Kidney (tissue), 14 donors: ENCODE data around the gene C6. TPM values are rescaled to one million over a fixed set of nuclear protein-coding genes. Genes with fewer than 3 reads are reported as not detected.
"Not testable (repeated sequence)": the region's sequence is repeated elsewhere in the genome, so short reads cannot be mapped to it uniquely, and the experiment has no call there.

Experiments
- DNase-seq, 5 donors: peaks; one replicate each; pipeline ENCODE4 v3.0.0-alpha.2; 2013 to 2020
- FAIRE-seq: peaks from 2 replicates; lab custom pipeline; 2012; peaks lifted over from hg19 to GRCh38; lab: Jason Lieb, UNC
- H3K27ac ChIP-seq, 2 donors: one replicate each; pipeline ENCODE4 v1.7.0; 2013; ENCODE audit warnings: low read depth in 2 of 2, low read length in 2 of 2, inconsistent platforms in 1 of 2
- H3K27me3 ChIP-seq: one replicate; pipeline ENCODE4 v1.7.1; 2013; ENCODE audit warnings: low read length, inconsistent platforms; ENCODE audit not compliant: control insufficient read depth, insufficient read depth
- H3K36me3 ChIP-seq, 3 donors: one replicate each; pipeline versions ENCODE4 v1.7.0 to v1.7.1; 2013; ENCODE audit warnings: low read length in 3 of 3, control low read depth in 1 of 3, inconsistent platforms in 1 of 3; ENCODE audit not compliant: insufficient read depth in 3 of 3, control insufficient read depth in 2 of 3
- H3K4me1 ChIP-seq, 3 donors: one replicate each; pipeline versions ENCODE4 v1.7.0 to v1.7.1; 2013; ENCODE audit warnings: low read length in 3 of 3, inconsistent platforms in 1 of 3, low read depth in 1 of 3; ENCODE audit not compliant: control insufficient read depth in 2 of 3, insufficient read depth in 2 of 3
- H3K4me3 ChIP-seq, 3 donors: one replicate each; pipeline versions ENCODE4 v1.7.0 to v1.8.1; 2013; ENCODE audit warnings: low read length in 3 of 3, control low read depth in 1 of 3, inconsistent platforms in 1 of 3
- H3K9ac ChIP-seq, 3 donors: one replicate each; pipeline versions ENCODE4 v1.7.0 to v1.7.1; 2013; ENCODE audit warnings: low read length in 3 of 3, control low read depth in 1 of 3, inconsistent platforms in 1 of 3
- H3K9me3 ChIP-seq, 3 donors: one replicate each; pipeline versions ENCODE4 v1.7.0 to v1.7.1; 2013; ENCODE audit warnings: low read length in 3 of 3, control low read depth in 1 of 3, inconsistent platforms in 1 of 3; ENCODE audit not compliant: control insufficient read depth in 2 of 3, insufficient read depth in 1 of 3
- CTCF ChIP-seq: IDR thresholded peaks from 3 replicates; pipeline ENCODE4 v1.5.1; 2012; ENCODE audit warnings: mild to moderate bottlenecking, moderate library complexity, borderline replicate concordance; ENCODE audit not compliant: insufficient read depth; ENCODE audit errors: extremely low read depth
- intact Hi-C: fragments of 100-400 bp; cut with DNase I; formaldehyde crosslinking; loops from one replicate; pipeline ENCODE4 v1.11.1; 2022
- polyA plus RNA-seq: library from polyadenylated mRNA; stranded (reverse); fragments of 350-450 nt; fragmentation: Illumina TruSeq; extraction: RNeasy Lipid Tissue Mini Kit (QIAGEN cat#74804); gene quantifications from one replicate; pipeline ENCODE4 v1.2.3, GENCODE V29; 2014; ENCODE audit warnings: low read depth, low replicate concordance; ENCODE audit not compliant: insufficient read depth
- total RNA-seq: library from RNA; stranded (reverse); fragmentation: NEBNext Ultra II Directional; extraction: Animal tissue kit (Norgen Biotek cat#: 25700); gene quantifications from one replicate; pipeline ENCODE4 v1.2.1, GENCODE V29; 2021
- donor health status: control.
- donor health status: control.
- donor health status: control.
- donor health status: control.
- donor health status: control.
- donor health status: DM: yes; HTN: yes; CAD: no.
- donor health status: Normal renal cell carcinoma (clear cell type).

Gene C6
- total and polyA plus RNA-seq, 2 donors from 2014 or later: 5.2 to 46.2 TPM

- no peak for TF ChIP-seq CTCF
- DNase-seq: no peak
- FAIRE-seq: no peak
- Histone ChIP-seq H3K36me3 (no peaks in the 10 kb centered on the region), H3K27ac (no peak overlapping the region), H3K9ac (no peak overlapping the region), H3K4me1 (no peaks in the 10 kb centered on the region), H3K4me3 (no peak overlapping the region), H3K9me3 (peaks cover 0 to 3% (median 0%) of the 10 kb centered on the region in 3 donors), H3K27me3 (no peaks in the 10 kb centered on the region)
- intact Hi-C loops: no loop called here
These were observed 19.5 kb upstream of the C6 start for GRCh38 chr5:41232797-41233196.

GRCh38 chr5:41230276-41230675 lies 16.9 kb upstream of the C6 start:
- H3K36me3 ChIP-seq, H3K4me3 ChIP-seq, H3K4me1 ChIP-seq, H3K27me3 ChIP-seq, intact Hi-C loops, DNase-seq, H3K27ac ChIP-seq, H3K9ac ChIP-seq, FAIRE-seq, H3K9me3 ChIP-seq: not testable (repeated sequence)

GRCh38 chr5:41223962-41224361 lies 10.6 kb upstream of the C6 start:
- H3K4me1 ChIP-seq: no peaks in the 10 kb centered on the region
- no peaks in the 10 kb centered on the region for H3K36me3 ChIP-seq
- no peak overlapping the region for H3K4me3 ChIP-seq
- H3K27me3 ChIP-seq: no peaks in the 10 kb centered on the region
- H3K27ac ChIP-seq: no peak overlapping the region
- no peak for DNase-seq
- no peaks in the 10 kb centered on the region for H3K9me3 ChIP-seq
- no peak for TF ChIP-seq CTCF
- intact Hi-C loops: no loop called here
- H3K9ac ChIP-seq: no peak overlapping the region
- FAIRE-seq: no peak

GRCh38 chr5:41219658-41220269 lies 6.4 kb upstream of the C6 start:
- peak overlapping the region in 1 of 2 donors; percentile 37 for H3K27ac ChIP-seq
- no peaks in the 10 kb centered on the region for H3K4me1 ChIP-seq
- FAIRE-seq (no peak), DNase-seq (peak in 1 of 5 donors; percentile 25)
- H3K9me3 ChIP-seq: no peaks in the 10 kb centered on the region
- no peak overlapping the region for H3K9ac ChIP-seq
- no peaks in the 10 kb centered on the region for H3K27me3 ChIP-seq
- intact Hi-C loops: no loop called here
- no peak overlapping the region for H3K4me3 ChIP-seq
- no peak for TF ChIP-seq CTCF
- no peaks in the 10 kb centered on the region for H3K36me3 ChIP-seq
